GM19099 (cell line): ENCODE results near the gene TUSC2.

ENCODE experiments used
- POLR2A ChIP-seq: IDR thresholded peaks from 3 replicates; pipeline ENCODE4 v1.6.1; 2011; ENCODE audit warnings: low read depth; ENCODE audit not compliant: insufficient read length; ENCODE audit errors: extremely low read depth

TUSC2 gene

DNA sequence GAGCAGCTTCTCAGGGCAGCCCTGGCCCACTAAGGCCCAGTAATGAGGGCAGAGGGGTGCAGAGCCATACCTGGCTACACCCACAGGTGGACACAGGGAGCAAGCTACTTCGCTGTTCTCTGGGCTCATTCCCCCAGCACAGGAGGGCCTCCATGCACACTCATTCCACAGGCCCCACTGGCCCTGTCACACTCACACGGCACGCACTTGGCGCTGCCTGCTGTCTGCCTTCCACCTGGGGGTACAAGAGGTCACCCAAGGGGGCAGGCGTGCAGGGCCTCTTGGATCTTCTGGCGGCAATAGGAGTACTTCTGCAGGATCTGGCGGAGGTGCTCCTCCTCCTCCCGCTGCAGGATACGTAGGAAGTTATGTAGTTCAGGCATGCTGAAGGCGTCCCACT, 2.3 kb upstream of the TUSC2 start:
- no peak for TF ChIP-seq POLR2A

DNA sequence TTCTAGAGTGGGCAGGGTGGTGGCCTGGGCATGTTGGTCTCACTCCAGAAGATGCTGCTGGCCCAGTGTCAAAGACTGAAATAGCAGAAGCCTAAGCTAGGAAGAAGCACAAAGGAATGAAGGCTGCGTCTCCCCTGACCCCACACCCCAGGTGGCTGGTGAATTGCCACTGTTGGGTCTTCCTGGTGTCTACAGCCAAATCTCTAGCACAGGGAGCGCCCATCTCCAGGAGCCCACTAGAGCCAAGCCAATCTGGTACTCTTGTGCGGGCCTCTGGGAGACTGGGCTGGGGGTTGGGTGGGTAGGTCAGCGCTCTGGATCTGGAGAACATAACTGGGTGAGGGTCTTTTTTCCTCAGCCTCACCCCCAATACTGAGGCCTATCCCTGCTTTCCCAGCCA, 894 bp downstream of the TUSC2 start:
- no peak for TF ChIP-seq POLR2A

DNA sequence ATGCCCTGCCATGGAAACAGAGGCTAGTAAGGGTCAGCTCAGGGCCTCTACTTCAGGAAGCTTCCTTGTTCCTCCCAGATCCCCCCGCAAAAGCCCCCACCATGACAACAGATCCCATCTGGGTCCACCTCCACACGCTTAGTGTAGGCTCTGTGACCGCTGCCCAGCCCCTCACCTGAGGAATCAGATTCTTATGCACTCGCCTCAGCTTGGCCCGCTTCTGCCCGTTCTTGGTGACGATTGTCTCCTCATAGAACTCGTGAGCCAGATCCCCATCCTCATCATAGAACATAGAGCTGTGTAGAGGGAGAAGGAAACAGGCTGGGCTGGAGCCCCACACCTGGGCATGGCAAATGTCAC, 1.9 kb downstream of the TUSC2 start:
- TF ChIP-seq POLR2A: no peak

DNA sequence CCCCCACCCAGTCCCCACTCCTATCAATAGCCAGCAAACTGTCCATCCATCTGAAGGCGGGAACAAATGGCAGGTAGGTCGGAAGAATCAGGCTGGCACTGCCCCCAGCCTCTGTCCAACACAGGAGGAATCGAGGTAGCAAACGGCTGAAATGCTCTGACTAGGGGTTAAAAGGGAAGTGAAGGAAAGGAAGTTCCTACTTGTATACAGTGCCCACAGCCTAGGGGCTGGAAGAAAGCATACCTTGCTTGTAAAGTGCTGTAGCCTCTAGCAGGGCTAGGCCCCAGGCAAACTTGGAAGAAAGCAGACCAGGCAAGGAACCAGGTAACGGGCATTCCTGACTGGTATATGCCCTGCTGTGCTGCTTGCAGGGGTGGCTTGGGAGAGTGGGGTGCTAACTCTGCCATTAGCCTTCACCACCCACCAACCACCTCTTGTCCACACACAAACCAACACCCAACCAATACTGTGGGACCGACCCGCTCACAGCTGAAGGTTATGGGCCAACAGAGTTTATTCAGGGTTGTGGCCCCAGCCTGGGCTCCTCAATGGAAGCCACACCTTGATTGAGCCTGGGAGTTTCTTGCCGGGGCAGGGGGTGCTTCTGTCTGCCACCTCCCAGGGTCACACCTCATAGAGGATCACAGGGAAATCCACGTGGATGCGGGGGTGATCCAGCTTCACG, 2.4 kb downstream of the TUSC2 start:
- no peak for TF ChIP-seq POLR2A

DNA sequence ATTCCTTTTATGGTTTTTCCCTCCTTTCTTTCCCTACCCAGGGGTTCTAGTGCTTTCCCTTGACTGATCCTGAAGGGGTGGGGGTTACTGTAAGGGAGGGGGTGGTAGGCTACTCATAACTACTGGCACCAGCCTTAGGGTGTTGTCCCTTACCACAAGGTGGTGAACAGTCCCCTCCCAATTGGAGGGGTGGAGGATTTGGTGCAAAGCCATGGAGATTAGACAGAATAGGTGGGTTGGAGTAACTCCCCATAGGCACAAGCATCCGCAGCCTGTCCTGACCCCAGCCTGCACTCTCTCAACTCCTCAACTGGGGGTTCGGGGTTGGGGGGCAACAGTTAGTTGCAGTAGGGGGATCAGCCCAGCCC, 2.9 kb downstream of the TUSC2 start:
- TF ChIP-seq POLR2A: no peak

DNA sequence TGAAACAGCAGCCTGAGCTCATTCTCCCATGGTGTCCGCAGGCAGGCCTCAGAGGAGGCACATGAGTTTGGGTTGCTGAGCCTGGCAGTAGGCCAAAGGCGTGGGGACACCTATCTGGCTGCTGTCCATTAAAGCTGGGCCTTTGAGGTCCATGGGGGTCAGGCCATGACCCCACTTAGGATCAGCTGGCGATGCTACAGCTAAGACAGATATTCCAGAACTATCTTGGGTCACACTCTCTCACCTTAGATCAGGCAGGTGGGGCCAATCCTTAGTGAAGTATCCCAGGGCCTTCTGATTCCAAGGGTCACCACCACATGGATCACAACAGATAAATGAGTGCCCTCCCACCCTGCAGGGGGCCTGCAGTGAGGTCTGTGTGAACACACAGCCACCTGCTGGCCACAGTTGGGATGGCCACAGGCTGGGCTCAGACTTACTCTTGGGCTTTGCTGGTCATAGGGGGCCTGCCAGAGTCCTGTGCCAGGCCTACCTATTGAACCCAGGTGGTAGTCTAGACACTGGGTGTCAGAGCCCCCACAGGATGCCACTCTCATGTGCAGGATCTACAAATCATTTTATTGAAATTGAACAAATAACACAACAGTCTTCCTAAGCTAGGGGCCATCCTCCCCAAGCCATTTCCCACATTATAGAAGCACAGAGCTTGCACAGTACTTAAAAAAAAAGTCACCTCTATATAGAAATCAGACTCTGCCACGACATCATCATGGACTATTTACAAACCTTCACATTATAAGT, 3.5 kb downstream of the TUSC2 start:
- no peak for TF ChIP-seq POLR2A

DNA sequence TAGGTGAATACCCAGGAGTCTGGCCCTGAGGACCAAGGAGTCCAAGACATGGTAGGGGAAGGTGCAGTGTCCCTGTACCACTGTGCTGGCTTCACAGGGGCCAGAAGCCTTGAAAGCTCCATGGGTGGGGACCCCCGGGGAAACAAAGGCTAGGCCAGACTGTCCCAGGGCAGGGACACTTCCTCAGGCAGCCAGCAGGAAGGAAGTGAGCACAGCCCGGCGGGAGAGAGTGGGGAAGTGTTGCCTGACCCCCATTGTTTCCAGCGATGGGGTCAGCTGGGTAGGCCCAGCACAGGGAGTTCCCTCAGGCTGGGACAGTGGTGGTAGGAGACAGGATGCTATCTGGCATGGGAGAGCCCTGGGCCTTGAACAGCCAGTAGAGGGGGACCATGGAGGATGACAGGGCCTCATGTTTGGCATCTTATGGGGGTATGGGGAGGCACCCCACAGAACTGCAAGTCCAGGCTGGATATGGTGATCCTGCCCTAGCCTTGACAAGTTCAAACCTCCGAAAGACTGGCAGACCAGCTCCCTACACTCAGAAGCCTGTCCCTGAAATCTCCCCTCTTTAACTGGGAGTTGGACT, 4.3 kb downstream of the TUSC2 start:
- TF ChIP-seq POLR2A: no peak

DNA sequence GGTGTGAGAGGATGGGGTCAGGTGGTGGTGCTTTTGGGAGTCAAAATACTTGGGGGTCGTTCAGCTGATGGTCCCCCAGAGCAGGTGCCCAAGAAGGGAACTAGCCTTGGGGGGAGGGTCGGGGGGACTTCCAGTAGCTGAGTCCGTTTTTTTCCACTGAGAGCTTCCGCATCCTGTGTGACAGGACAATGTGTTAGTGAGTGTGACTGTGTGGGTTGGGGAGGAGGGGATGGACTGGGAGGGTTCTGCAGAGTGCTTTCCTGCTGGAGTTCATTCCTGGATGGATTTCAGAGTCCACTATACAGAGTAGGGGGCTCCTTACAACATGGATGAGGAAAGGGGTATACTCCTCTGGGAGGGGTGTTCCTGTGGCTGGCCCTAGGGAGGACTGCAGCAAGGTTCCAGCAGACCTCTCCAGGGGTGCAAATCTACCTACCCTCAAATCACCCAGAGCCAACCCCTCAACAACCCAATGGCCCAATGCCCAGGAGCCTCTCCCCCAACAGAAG, 4.9 kb downstream of the TUSC2 start:
- no peak for TF ChIP-seq POLR2A

DNA sequence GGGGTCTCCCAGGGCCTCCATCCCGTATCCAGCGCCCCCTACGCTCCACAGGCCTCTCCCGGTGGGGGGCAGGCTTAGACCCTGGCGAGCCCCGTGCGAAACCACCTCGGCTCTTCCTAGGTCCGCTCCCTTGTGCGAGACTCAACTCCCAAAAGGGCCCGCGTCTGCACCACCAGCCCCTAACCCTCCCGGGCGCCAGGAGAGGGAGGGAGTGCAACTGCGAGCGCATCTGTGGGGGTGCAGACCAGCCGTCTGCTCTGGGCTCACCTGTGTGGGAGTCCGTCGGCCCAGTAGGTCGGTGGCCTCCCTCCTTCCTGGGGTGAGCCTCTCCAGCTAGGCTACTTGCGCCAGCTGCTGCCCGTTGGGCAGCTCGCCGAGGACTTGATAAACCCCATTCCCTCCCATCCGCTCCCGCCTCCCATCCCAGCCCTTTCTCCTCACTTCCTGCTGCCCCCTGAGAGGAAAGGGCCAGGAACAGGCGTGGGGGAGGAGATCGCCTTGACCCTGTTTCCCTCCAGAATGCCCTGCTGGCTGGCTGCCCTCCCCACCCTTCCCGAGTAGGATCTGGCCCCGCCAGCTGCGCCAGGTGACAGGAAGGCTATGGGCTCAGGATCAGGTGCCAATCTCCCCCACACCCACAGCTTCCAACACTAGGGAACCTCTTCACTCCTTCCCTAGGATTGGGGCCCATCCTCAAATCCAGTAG, 5.5 kb downstream of the TUSC2 start, which contains the start of gene HYAL2:
Gene HYAL2 (minus strand): TSS at position 360 of the 706 bp plus-strand sequence. CDS start 2,256 bp downstream, outside the sequence.
- no peak for TF ChIP-seq POLR2A

DNA sequence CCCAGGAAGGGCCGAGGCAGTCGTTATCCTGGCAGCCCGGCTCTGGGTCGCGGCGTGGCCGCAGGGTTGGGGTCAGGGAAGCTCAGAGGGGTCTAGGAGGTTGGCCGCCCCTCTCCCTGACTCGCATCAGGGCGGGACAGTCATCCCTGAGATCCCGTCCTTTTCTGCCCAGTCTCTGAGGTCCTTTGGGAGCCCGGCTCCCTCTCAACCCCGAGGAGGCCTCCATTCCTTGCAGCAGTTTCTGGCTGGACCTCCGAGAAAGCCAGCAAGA, 6.0 kb downstream of the TUSC2 start:
- no peak for TF ChIP-seq POLR2A

DNA sequence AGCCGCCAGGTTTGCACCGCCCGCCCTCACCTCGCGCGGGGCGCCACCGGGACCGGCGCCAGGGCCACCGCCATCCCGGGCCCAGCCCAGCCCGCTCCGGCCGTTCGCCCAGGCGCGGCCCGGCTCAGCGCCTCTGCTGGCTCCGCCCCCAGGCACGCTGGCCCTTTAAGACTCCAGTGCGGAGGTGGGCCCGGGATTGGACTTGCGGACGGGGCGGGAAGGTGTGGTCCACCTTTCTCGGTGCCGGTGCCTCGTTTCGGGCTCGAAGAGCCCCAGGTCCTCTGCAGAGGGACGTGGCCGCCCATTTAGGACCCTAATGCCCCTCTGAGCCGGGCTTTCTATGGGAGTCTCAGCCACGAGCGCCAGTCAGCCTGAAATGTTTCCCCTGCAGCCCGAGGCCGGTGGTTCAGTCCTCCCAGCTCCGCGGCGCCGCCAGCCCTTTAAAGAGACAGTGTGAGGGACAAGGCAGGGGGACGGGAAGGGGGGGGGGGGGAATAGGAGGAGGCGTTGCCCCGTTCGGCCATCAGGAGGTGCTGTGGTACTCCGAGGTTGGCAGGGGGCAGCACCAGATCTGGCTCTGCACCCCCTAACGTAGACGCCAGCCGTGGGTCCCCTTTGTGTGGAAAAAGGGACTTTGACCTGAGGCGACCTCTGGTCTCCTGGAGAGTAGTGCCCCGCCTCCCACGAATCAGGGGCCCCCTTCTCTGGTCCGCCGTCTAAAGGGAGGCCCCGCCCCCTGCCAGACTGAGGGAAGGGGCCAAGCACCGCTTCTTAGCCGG, 6.5 kb downstream of the TUSC2 start:
- peak; percentile 76 for TF ChIP-seq POLR2A

DNA sequence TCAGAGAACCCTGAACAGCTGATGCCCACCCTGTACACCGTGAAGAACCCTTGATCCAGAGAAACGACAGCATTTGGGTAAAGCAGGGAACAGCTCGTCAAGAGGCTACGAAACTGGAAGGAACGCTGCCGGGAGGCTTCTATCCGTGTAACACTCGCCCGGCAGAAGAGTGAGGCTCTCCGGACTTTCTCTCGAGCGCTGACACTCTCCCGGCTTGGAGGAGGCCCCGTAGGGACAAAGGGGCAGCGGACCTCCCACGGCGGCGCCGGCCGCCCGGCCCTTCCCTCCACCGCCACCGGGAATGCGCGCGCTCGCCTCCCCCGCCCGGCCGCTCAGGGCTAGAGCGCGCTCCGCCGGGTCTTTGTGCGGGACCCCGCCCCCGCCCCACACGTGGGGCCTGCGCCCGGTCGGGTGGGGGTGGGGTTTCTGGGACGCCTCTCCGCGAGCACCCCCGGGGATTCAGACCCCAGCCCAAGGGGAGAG, 7.1 kb downstream of the TUSC2 start:
- TF ChIP-seq POLR2A: no peak

DNA sequence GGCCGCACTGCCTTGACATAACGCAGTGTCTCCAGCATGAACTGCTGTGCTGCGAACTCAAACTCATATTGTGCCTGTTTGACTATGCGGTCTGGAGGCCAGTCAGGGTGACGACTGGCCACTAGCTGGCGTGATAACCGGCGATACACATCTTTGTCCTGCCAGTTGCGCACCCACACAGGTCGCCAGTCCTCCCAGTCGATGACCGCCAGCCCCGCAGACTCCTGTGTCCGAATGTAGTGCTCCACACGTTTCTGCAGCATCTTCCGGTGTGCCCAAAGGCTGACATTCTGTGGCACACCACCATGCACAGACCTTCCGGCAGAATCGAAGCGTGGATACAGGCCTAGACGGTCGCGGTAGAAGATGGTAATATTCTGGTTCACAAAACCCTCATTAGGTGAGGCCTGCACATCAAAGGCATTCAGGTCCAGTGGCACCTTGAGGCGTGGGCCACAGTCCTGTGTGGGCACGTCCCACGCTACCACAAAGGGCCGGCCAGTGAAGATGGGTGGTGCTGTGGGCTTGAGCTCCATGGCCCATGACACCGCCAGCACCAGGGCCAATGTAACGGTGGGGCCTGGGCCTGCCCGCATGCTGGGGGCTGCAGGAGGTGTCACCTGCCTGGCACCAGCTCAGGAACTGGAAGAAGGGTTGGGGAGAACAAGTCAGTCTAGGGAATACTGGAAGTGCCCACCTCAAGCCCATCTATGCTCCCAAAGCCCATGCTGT, 8.0 kb downstream of the TUSC2 start:
- TF ChIP-seq POLR2A: no peak
